Panc1 (cell line): ENCODE data around the gene RBM23. TPM values are rescaled to one million over a fixed set of nuclear protein-coding genes. Genes with fewer than 3 reads are reported as not detected.
"Not testable (repeated sequence)": the region's sequence is repeated elsewhere in the genome, so short reads cannot be mapped to it uniquely, and the experiment has no call there.

Experiments used
- ATAC-seq: fragments of 200-7000 bp; cut with Tn5 transposase; 2 replicates; pipeline ENCODE4 v1.9.1; 2020; ENCODE audit warnings: mild to moderate bottlenecking, moderate library complexity
- BruUV-seq: library from RNA; stranded (reverse); fragments of 400-500 nt; replicated peaks from 2 replicates; lab custom pipeline; 2021; lab: Mats Ljungman, UMichigan
- CTCF ChIA-PET: fragments of 300-600 bp; sonication (Branson Sonifier 250); formaldehyde crosslinking; loops from one replicate; lab custom pipeline; 2022; ENCODE audit warnings: antibody characterized with exemption; lab: Charles Lee
- POLR2A ChIA-PET: fragments of 300-600 bp; sonication (Branson Sonifier 250); formaldehyde crosslinking; loops from one replicate; lab custom pipeline; 2022; ENCODE audit warnings: antibody characterized with exemption; lab: Charles Lee
- DNase-seq: peaks from one replicate; pipeline ENCODE4 v3.0.0-alpha.2; 2010; ENCODE audit warnings: low read depth, low spot score
- H3K27ac ChIP-seq: 2 replicates; pipeline ENCODE4 v1.5.1; 2011; ENCODE audit warnings: mild to moderate bottlenecking, low read length, inconsistent platforms
- H3K27me3 ChIP-seq: fragments of 200-500 bp; sonication (Bioruptor generic); 2 replicates; pipeline ENCODE4 v1.6.0; 2014; ENCODE audit warnings: low read length, inconsistent platforms; ENCODE audit not compliant: control insufficient read depth, insufficient read depth
- H3K36me3 ChIP-seq: fragments of 200-500 bp; sonication (Bioruptor generic); 2 replicates; pipeline ENCODE4 v1.5.1; 2014; ENCODE audit warnings: inconsistent platforms, mild to moderate bottlenecking, low read length, moderate library complexity; ENCODE audit not compliant: control insufficient read depth, insufficient read depth
- H3K4me1 ChIP-seq: 2 replicates; pipeline ENCODE4 v1.5.1; 2011; ENCODE audit warnings: inconsistent platforms, mild to moderate bottlenecking, low read length, moderate library complexity; ENCODE audit not compliant: control insufficient read depth, insufficient read depth
- H3K4me3 ChIP-seq, 2 experiments: 2 replicates each; pipeline ENCODE4 v1.5.1; 2011 to 2012; ENCODE audit warnings: low read depth in 2 of 2, low read length in 2 of 2, mild to moderate bottlenecking in 2 of 2, inconsistent platforms in 1 of 2, moderate library complexity in 1 of 2
- H3K9me3 ChIP-seq: fragments of 200-500 bp; sonication (Bioruptor generic); 2 replicates; pipeline ENCODE4 v1.5.1; 2014; ENCODE audit warnings: low read depth, mild to moderate bottlenecking, inconsistent platforms, low read length, moderate library complexity; ENCODE audit not compliant: control insufficient read depth, insufficient read depth
- POLR2AphosphoS5 ChIP-seq: IDR thresholded peaks from 2 replicates; pipeline ENCODE4 v1.6.1; 2012; ENCODE audit warnings: mild to moderate bottlenecking, low read depth, low read length, moderate library complexity
- SIN3A ChIP-seq: IDR thresholded peaks from 2 replicates; pipeline ENCODE4 v1.6.1; 2012; ENCODE audit warnings: low read depth, mild to moderate bottlenecking, low read length, moderate library complexity, borderline replicate concordance; ENCODE audit not compliant: insufficient read depth
- TCF7L2 ChIP-seq: IDR thresholded peaks from 2 replicates; pipeline ENCODE4 v1.6.1; 2011; ENCODE audit warnings: mild to moderate bottlenecking, low read depth, low read length, inconsistent platforms
- in situ Hi-C: cut with HindIII; loops from 2 replicates; pipeline ENCODE4 v1.10.0; 2016; ENCODE audit warnings: low sequenced_read_pairs, low pct_unique_long_range_greater_than_20kb
- intact Hi-C: fragments of 100-400 bp; cut with micrococcal nuclease; formaldehyde crosslinking; loops from one replicate; pipeline ENCODE4 v1.10.0; 2022; ENCODE audit not compliant: unreplicated experiment
- total RNA-seq: library from RNA; stranded (reverse); gene quantifications from one replicate; pipeline ENCODE4 v1.2.1, GENCODE V29; 2021; ENCODE audit not compliant: unreplicated experiment
- TF ChIP-seq, protein P1 (sequence below), 2 experiments: IDR thresholded peaks; 2 replicates each; pipeline ENCODE4 v1.6.1; 2011 to 2012; ENCODE audit warnings: low read depth in 2 of 2, control low read depth in 1 of 2, low read length in 1 of 2, mild to moderate bottlenecking in 1 of 2, moderate library complexity in 1 of 2; ENCODE audit not compliant: insufficient read depth in 1 of 2
- TF ChIP-seq, protein P2 (sequence below): fragments of 450-650 bp; IDR thresholded peaks from 2 replicates; pipeline ENCODE4 v1.5.1; 2017; ENCODE audit warnings: mild to moderate bottlenecking

Gene RBM23
- total RNA-seq, 1 experiment from 2014 or later: 47.2 TPM

DNA sequence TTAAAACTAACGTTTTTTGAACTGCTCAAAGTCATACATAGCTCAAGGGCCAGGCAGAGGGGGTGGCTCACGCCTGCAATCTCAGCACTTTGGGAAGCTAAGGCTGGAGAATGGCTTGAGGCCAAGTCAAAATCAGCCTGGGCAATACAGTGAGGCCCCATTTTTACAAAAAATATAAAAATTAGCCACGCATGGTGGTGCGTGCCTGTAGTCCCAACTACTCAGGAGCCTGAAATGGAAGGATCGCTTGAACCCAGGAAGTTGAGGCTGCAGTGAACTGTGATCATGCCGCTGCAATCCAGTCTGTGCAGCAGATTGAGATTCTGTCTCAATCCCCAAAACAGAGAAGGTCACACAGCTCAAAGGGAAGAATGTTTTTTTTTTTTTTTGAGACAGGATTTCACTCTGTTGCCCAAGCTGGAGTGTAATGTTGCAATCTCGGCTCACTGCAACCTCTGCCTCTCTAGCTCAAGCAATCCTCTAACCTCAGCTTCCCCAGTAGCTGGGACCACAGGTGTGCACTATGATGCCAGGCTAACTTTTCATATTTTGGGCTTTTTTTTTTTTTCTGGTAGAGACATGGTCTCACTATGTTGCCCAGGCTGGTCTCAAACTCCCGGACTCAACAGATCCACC lies 2.9 kb downstream of the RBM23 start:
- POLR2A ChIA-PET: interaction anchor here (0.6 to 0.7 kb wide), 2 partner anchors 55 to 153 kb away, joined by 3 to 6 read pairs; no protein-coding TSS in a partner anchor
- Histone ChIP-seq H3K36me3 (peaks cover 6% of the 10 kb centered on the region), H3K27me3 (no peaks in the 10 kb centered on the region), H3K4me1 (peaks cover 12% of the 10 kb centered on the region), H3K4me3 (no peak overlapping the region), H3K9me3 (no peaks in the 10 kb centered on the region), H3K27ac (no peak overlapping the region)
- intact Hi-C loops (no loop called here), in situ Hi-C loops (no loop called here)
- BruUV-seq: no TSS peak
- CTCF ChIA-PET: no interaction called here
- TF ChIP-seq TCF7L2 (no peak), POLR2AphosphoS5 (no peak), SIN3A (no peak)
- TF ChIP-seq, protein P1, sequence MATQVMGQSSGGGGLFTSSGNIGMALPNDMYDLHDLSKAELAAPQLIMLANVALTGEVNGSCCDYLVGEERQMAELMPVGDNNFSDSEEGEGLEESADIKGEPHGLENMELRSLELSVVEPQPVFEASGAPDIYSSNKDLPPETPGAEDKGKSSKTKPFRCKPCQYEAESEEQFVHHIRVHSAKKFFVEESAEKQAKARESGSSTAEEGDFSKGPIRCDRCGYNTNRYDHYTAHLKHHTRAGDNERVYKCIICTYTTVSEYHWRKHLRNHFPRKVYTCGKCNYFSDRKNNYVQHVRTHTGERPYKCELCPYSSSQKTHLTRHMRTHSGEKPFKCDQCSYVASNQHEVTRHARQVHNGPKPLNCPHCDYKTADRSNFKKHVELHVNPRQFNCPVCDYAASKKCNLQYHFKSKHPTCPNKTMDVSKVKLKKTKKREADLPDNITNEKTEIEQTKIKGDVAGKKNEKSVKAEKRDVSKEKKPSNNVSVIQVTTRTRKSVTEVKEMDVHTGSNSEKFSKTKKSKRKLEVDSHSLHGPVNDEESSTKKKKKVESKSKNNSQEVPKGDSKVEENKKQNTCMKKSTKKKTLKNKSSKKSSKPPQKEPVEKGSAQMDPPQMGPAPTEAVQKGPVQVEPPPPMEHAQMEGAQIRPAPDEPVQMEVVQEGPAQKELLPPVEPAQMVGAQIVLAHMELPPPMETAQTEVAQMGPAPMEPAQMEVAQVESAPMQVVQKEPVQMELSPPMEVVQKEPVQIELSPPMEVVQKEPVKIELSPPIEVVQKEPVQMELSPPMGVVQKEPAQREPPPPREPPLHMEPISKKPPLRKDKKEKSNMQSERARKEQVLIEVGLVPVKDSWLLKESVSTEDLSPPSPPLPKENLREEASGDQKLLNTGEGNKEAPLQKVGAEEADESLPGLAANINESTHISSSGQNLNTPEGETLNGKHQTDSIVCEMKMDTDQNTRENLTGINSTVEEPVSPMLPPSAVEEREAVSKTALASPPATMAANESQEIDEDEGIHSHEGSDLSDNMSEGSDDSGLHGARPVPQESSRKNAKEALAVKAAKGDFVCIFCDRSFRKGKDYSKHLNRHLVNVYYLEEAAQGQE (IDR thresholded peaks at IDR 0.05; ENCODE audit: insufficient read depth in 1 of 2, low read depth in 2 of 2, low read length in 1 of 2): no peak
- TF ChIP-seq, protein P2, sequence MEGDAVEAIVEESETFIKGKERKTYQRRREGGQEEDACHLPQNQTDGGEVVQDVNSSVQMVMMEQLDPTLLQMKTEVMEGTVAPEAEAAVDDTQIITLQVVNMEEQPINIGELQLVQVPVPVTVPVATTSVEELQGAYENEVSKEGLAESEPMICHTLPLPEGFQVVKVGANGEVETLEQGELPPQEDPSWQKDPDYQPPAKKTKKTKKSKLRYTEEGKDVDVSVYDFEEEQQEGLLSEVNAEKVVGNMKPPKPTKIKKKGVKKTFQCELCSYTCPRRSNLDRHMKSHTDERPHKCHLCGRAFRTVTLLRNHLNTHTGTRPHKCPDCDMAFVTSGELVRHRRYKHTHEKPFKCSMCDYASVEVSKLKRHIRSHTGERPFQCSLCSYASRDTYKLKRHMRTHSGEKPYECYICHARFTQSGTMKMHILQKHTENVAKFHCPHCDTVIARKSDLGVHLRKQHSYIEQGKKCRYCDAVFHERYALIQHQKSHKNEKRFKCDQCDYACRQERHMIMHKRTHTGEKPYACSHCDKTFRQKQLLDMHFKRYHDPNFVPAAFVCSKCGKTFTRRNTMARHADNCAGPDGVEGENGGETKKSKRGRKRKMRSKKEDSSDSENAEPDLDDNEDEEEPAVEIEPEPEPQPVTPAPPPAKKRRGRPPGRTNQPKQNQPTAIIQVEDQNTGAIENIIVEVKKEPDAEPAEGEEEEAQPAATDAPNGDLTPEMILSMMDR: no peak
- DNase-seq (no peak), ATAC-seq (no peak)

DNA sequence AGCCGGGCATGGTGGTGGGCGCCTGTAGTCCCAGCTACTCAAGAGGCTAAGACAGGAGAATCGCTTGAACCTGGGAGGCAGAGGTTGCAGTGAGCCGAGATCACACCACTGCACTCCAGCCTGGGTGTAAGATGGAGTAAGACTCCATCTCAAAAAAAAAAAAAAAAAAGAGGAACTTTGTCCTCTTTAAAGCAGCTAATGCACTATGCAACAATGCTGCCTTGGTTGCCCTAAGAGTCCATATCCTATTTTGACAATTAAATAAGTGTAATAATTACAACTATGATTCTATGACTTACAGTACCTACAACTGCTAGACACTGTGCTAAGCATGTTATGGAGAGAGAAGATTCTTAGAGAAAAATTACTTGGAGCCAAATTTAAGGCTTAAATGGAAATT lies 4.1 kb downstream of the RBM23 start:
- H3K4me3 ChIP-seq, H3K27ac ChIP-seq, H3K27me3 ChIP-seq, H3K36me3 ChIP-seq, DNase-seq, intact Hi-C loops, in situ Hi-C loops, ATAC-seq, BruUV-seq, H3K9me3 ChIP-seq, H3K4me1 ChIP-seq: not testable (repeated sequence)
- ChIA-PET CTCF (interaction anchor here (0.6 kb wide), 1 partner anchor 256 kb away, joined by 4 read pairs; no protein-coding TSS in a partner anchor), POLR2A (interaction anchor here (0.7 kb wide), 1 partner anchor 310 kb away, joined by 7 read pairs; no protein-coding TSS in a partner anchor)

DNA sequence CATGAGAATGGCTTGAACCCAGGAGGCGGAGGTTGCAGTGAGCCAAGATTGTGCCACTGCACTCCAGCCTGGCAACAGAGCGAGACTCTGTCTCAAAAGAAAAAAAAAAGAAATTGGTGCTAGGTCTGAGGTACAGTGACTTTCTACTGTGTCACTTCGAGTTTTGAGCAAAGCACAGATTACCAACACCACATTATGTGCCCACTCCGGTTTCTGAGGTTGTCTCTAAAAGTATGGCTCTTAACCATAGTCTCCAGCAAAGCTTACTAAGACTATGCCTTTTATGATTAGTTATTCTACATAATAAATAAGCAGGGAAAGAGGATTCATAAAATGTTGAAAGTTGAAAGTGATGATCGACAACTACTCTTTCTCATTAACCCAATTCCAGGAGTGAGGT lies 8.0 kb downstream of the RBM23 start:
- Histone ChIP-seq H3K27ac (no peak overlapping the region), H3K9me3 (no peaks in the 10 kb centered on the region), H3K27me3 (no peaks in the 10 kb centered on the region), H3K4me3 (no peak overlapping the region), H3K4me1 (no peaks in the 10 kb centered on the region), H3K36me3 (peaks cover 13% of the 10 kb centered on the region)
- ChIA-PET CTCF (no interaction called here), POLR2A (no interaction called here)
- ATAC-seq: no peak
- in situ Hi-C loops (no loop called here), intact Hi-C loops (no loop called here)
- TF ChIP-seq, protein P2: no peak
- TF ChIP-seq POLR2AphosphoS5: no peak
- TF ChIP-seq, protein P1 (IDR thresholded peaks at IDR 0.05; ENCODE audit: insufficient read depth in 1 of 2, low read depth in 2 of 2, low read length in 1 of 2): no peak
- no peak for TF ChIP-seq TCF7L2
- TF ChIP-seq SIN3A: no peak
- no peak for DNase-seq
- no TSS peak for BruUV-seq
